Measurements from ENCODE around the gene IDI2. TPM values are rescaled to one million over a fixed set of nuclear protein-coding genes. Genes with fewer than 3 reads are reported as not detected.

IDI2 gene
- total and polyA plus RNA-seq, 2 of the 13 experiments (the other 11 are each of a cell fraction or from before 2014, with no cell fraction given): not detected

GRCh38 chr10:987620-987869 lies 38.1 kb downstream of the IDI2 start:
- no peak for DNase-seq (ENCODE audit: low spot score)
- peak; percentile 34 for ATAC-seq
- CTCF ChIA-PET (ENCODE audit: low intra/inter-chr PET ratio, low total read pairs): no interaction called here
- Histone ChIP-seq H3K36me3 (replicated peaks in 1 of 2; ENCODE audit: control insufficient read depth in 1 of 2, insufficient read depth in 2 of 2, low read length in 2 of 2) (peaks cover 3 to 5% of the 10 kb centered on the region in 2 experiments; a peak in 2 of 5 replicates), H3K4me3 (replicated peaks in 1 of 3; ENCODE audit: insufficient read depth in 1 of 3, low read depth in 2 of 3, low read length in 3 of 3) (peak overlapping the region; percentile 98 to 100 (median 99)), H3K79me2 (ENCODE audit: insufficient read depth, low read length) (peaks cover 44% of the 10 kb centered on the region), H3K27ac (ENCODE audit: extremely low read length, insufficient read depth, low read length) (peak overlapping the region; percentile 79), H4K20me1 (ENCODE audit: insufficient read depth, low read length) (peaks cover 12% of the 10 kb centered on the region), H2AFZ (ENCODE audit: low read length) (no peak overlapping the region), H3K27me3 (ENCODE audit: control insufficient read depth in 1 of 2, insufficient read depth in 2 of 2, low read length in 2 of 2) (no peaks in the 10 kb centered on the region; a peak in 1 of 5 replicates), H3K9me3 (ENCODE audit: low read length) (no peaks in the 10 kb centered on the region), H3K9ac (ENCODE audit: insufficient read depth, low read depth, low read length) (peak overlapping the region; percentile 95), H3K4me2 (ENCODE audit: low read depth, low read length) (peak overlapping the region; percentile 84), H3K4me1 (ENCODE audit: insufficient read depth, low read length) (peaks cover 67% of the 10 kb centered on the region)
- intact Hi-C loops (cut with micrococcal nuclease; ENCODE audit: unreplicated experiment) (loop anchor here (2.0 to 5.0 kb wide), 2 partner anchors 17 to 60 kb away; partner anchors contain the start of gene IDI1), in situ Hi-C loops (cut with HindIII; ENCODE audit: extremely low pct_ligation_motif_present, low pct_unique_long_range_greater_than_20kb) (loop anchor here (10.0 kb wide), 1 partner anchor 53 kb away; the partner anchor contains the start of gene LARP4B)
- FAIRE-seq: no peak
- POLR2A ChIA-PET: interaction anchor here (1.2 to 6.5 kb wide), 5 partner anchors 13 to 54 kb away, joined by 3 to 42 read pairs (median 4); no protein-coding TSS in a partner anchor
- BruUV-seq (replicated peaks): no TSS peak
- 8% methylated on average over 7 of the region's 7 CpGs for WGBS (ENCODE audit: low lambda C conversion rate)
- 0 out of 2 replicates have a peak, but pooled peaks have one; percentile 17 for TF ChIP-seq ZNF30 (CRISPR knock-in tag; IDR thresholded peaks at IDR 0.05)
- TF ChIP-seq FOXO4 (CRISPR knock-in tag; conservative IDR thresholded peaks at IDR 0.05): 0 out of 2 replicates have a peak, but pooled peaks have one; percentile 18
- TF ChIP-seq ZNF7 (CRISPR knock-in tag; IDR thresholded peaks at IDR 0.05): 0 out of 2 replicates have a peak, but pooled peaks have one; percentile 20
- TF ChIP-seq ZMYM2 (CRISPR knock-in tag; IDR thresholded peaks at IDR 0.05): no peak

- in situ Hi-C loops (cut with HindIII; ENCODE audit: extremely low pct_ligation_motif_present, low pct_unique_long_range_greater_than_20kb): loop anchor here (10.0 kb wide), 1 partner anchor 52 kb away; the partner anchor contains the start of gene LARP4B
- peak overlapping the region; percentile 84 for H3K4me2 ChIP-seq (ENCODE audit: low read depth, low read length)
- TF ChIP-seq BCLAF1 (IDR thresholded peaks at IDR 0.05) (no peak), ZNF773 (CRISPR knock-in tag; IDR thresholded peaks at IDR 0.05; ENCODE audit: borderline replicate concordance) (no peak), ZFP37 (CRISPR knock-in tag; IDR thresholded peaks at IDR 0.05; ENCODE audit: borderline replicate concordance) (no peak), CC2D1A (CRISPR knock-in tag; IDR thresholded peaks at IDR 0.05) (no peak), ZNF143 (CRISPR knock-in tag; IDR thresholded peaks at IDR 0.05) (no peak), ZNF180 (CRISPR knock-in tag; IDR thresholded peaks at IDR 0.05; ENCODE audit: borderline replicate concordance, low read depth) (no peak), BRF2 (CRISPR knock-in tag; IDR thresholded peaks at IDR 0.05) (no peak), HMG20A (CRISPR knock-in tag; IDR thresholded peaks at IDR 0.05; ENCODE audit: borderline replicate concordance) (no peak)
Observed at GRCh38 chr10:986881-987619, 38.6 kb downstream of the IDI2 start.

More at GRCh38 chr10:986881-987619, 38.6 kb downstream of the IDI2 start:
- no TSS peak for BruUV-seq (replicated peaks)
- Histone ChIP-seq H3K9me3 (ENCODE audit: low read length) (no peaks in the 10 kb centered on the region), H3K79me2 (ENCODE audit: insufficient read depth, low read length) (peaks cover 41% of the 10 kb centered on the region), H3K27me3 (ENCODE audit: control insufficient read depth in 1 of 2, insufficient read depth in 2 of 2, low read length in 2 of 2) (no peaks in the 10 kb centered on the region; a peak in 1 of 5 replicates), H4K20me1 (ENCODE audit: insufficient read depth, low read length) (peaks cover 12% of the 10 kb centered on the region), H3K4me1 (ENCODE audit: insufficient read depth, low read length) (peaks cover 67% of the 10 kb centered on the region), H3K4me3 (replicated peaks in 1 of 3; ENCODE audit: insufficient read depth in 1 of 3, low read depth in 2 of 3, low read length in 3 of 3) (peak overlapping the region; percentile 98 to 100 (median 99)), H3K9ac (ENCODE audit: insufficient read depth, low read depth, low read length) (peak overlapping the region; percentile 95), H3K27ac (ENCODE audit: extremely low read length, insufficient read depth, low read length) (peak overlapping the region; percentile 79), H2AFZ (ENCODE audit: low read length) (no peak overlapping the region), H3K36me3 (replicated peaks in 1 of 2; ENCODE audit: control insufficient read depth in 1 of 2, insufficient read depth in 2 of 2, low read length in 2 of 2) (peaks cover 3 to 5% of the 10 kb centered on the region in 2 experiments; a peak in 2 of 5 replicates)
- WGBS (ENCODE audit: low lambda C conversion rate): 69% methylated on average over 14 of the region's 14 CpGs
- ATAC-seq: no peak
- intact Hi-C loops (cut with micrococcal nuclease; ENCODE audit: unreplicated experiment): loop anchor here (2.0 to 5.0 kb wide), 2 partner anchors 16 to 60 kb away; partner anchors contain the start of gene IDI1
- no peak for DNase-seq (ENCODE audit: low spot score)
- POLR2A ChIA-PET: interaction anchor here (1.2 to 6.5 kb wide), 7 partner anchors 13 to 62 kb away, joined by 3 to 42 read pairs (median 4); partner anchors contain the start of gene IDI1
- CTCF ChIA-PET (ENCODE audit: low intra/inter-chr PET ratio, low total read pairs): no interaction called here
- FAIRE-seq: peak; percentile 18
